HepG2 (cell line): ENCODE data around the gene SLC25A25. TPM values are rescaled to one million over a fixed set of nuclear protein-coding genes. Genes with fewer than 3 reads are reported as not detected.

ENCODE experiments used
- ATF5 ChIP-seq: sonication (generic); formaldehyde crosslinking; IDR thresholded peaks from 2 replicates; pipeline ENCODE4 v1.4.0; 2020; ENCODE audit warnings: mild to moderate bottlenecking, low read depth, missing genetic modification reagents
- CHD2 ChIP-seq: IDR thresholded peaks from 2 replicates; pipeline ENCODE4 v1.6.1; 2011; ENCODE audit warnings: low read depth, low read length, improper control_type of control experiment
- FOXP4 ChIP-seq: sonication (generic); formaldehyde crosslinking; IDR thresholded peaks from 2 replicates; pipeline ENCODE4 v1.4.0; 2020; ENCODE audit warnings: missing genetic modification reagents
- KLF15 ChIP-seq: sonication (generic); formaldehyde crosslinking; IDR thresholded peaks from 2 replicates; pipeline ENCODE4 v1.8.1; 2023; ENCODE audit warnings: borderline replicate concordance, mild to moderate bottlenecking, inconsistent platforms, missing genetic modification reagents, mixed read lengths
- KLF9 ChIP-seq: IDR thresholded peaks from 2 replicates; pipeline ENCODE4 v1.6.1; 2016; ENCODE audit warnings: low read depth
- MAFF ChIP-seq: IDR thresholded peaks from 2 replicates; pipeline ENCODE4 v1.6.1; 2011; ENCODE audit warnings: low read depth, low read length, improper control_type of control experiment
- MAFK ChIP-seq, 2 experiments: IDR thresholded peaks in 1 of 2; conservative IDR thresholded peaks in 1 of 2; 2 replicates each; pipeline ENCODE4 v1.6.1; 2011; ENCODE audit warnings: improper control_type of control experiment in 2 of 2, low read length in 2 of 2
- NCOA1 ChIP-seq: sonication (generic); formaldehyde crosslinking; IDR thresholded peaks from 2 replicates; pipeline ENCODE4 v1.9.0; 2021; ENCODE audit warnings: missing genetic modification reagents
- SP2 ChIP-seq: sonication (generic); formaldehyde crosslinking; IDR thresholded peaks from 2 replicates; pipeline ENCODE4 v1.5.1; 2020; ENCODE audit warnings: mild to moderate bottlenecking, missing genetic modification reagents
- TBP ChIP-seq: sonication (generic); formaldehyde crosslinking; IDR thresholded peaks from 2 replicates; pipeline ENCODE4 v1.5.0; 2020; ENCODE audit warnings: missing genetic modification reagents
- ZNF20 ChIP-seq: sonication (generic); formaldehyde crosslinking; IDR thresholded peaks from 2 replicates; pipeline ENCODE4 v1.4.0; 2020; ENCODE audit warnings: mild to moderate bottlenecking, moderate library complexity, missing genetic modification reagents
- ZNF224 ChIP-seq: sonication (generic); formaldehyde crosslinking; IDR thresholded peaks from 2 replicates; pipeline ENCODE4 v1.5.0; 2020; ENCODE audit warnings: mild to moderate bottlenecking, missing genetic modification reagents
- ZNF446 ChIP-seq: sonication (generic); formaldehyde crosslinking; IDR thresholded peaks from 2 replicates; pipeline ENCODE4 v1.5.0; 2020; ENCODE audit warnings: mild to moderate bottlenecking, missing genetic modification reagents
- ZNF709 ChIP-seq: sonication (generic); formaldehyde crosslinking; IDR thresholded peaks from 2 replicates; pipeline ENCODE4 v1.5.0; 2020; ENCODE audit warnings: mild to moderate bottlenecking, missing genetic modification reagents
- ZNF776 ChIP-seq: sonication (generic); formaldehyde crosslinking; IDR thresholded peaks from 2 replicates; pipeline ENCODE4 v1.4.0; 2020; ENCODE audit warnings: mild to moderate bottlenecking, missing genetic modification reagents
- polyA plus RNA-seq, 8 experiments: library from polyadenylated mRNA; depleted of rRNA in 3 of 8; stranded (reverse) in 7 of 8; unstranded in 1 of 8; fragments of >200 nt; fragmentation: Illumina TruSeq in 4 of 8; extraction: Trizol in 4 of 8; gene quantifications; 2 replicates each; pipeline versions ENCODE4 v1.2.1 to v1.2.3, GENCODE V29; 2011 to 2016; ENCODE audit warnings: low read depth in 4 of 8, missing spikeins in 1 of 8, mixed read lengths in 1 of 8; ENCODE audit not compliant: insufficient read depth in 1 of 8
- total RNA-seq, 5 experiments: library from RNA; depleted of rRNA; stranded (reverse); fragments of >200 nt; fragmentation: Illumina TruSeq; extraction: Trizol; gene quantifications; 2 replicates each; pipeline ENCODE4 v1.2.3, GENCODE V29; 2016; ENCODE audit warnings: low read depth in 1 of 5
- TF ChIP-seq, protein P1 (sequence below): sonication (generic); formaldehyde crosslinking; IDR thresholded peaks from 2 replicates; pipeline ENCODE4 v1.5.0; 2020; ENCODE audit warnings: mild to moderate bottlenecking, missing genetic modification reagents, borderline replicate concordance
- TF ChIP-seq, protein P2 (sequence below), 2 experiments: sonication (generic) in 1 of 2; formaldehyde crosslinking in 1 of 2; IDR thresholded peaks; 2 replicates each; pipeline versions ENCODE4 v1.5.1 to v1.6.1; 2011 to 2020; ENCODE audit warnings: borderline replicate concordance in 1 of 2, low read depth in 1 of 2, low read length in 1 of 2, mild to moderate bottlenecking in 1 of 2, missing genetic modification reagents in 1 of 2, moderate library complexity in 1 of 2

The SLC25A25 gene
- total and polyA plus RNA-seq, 2 of the 13 experiments (the other 11 are each of a cell fraction or from before 2014, with no cell fraction given): 10.5 to 24.8 TPM

DNA sequence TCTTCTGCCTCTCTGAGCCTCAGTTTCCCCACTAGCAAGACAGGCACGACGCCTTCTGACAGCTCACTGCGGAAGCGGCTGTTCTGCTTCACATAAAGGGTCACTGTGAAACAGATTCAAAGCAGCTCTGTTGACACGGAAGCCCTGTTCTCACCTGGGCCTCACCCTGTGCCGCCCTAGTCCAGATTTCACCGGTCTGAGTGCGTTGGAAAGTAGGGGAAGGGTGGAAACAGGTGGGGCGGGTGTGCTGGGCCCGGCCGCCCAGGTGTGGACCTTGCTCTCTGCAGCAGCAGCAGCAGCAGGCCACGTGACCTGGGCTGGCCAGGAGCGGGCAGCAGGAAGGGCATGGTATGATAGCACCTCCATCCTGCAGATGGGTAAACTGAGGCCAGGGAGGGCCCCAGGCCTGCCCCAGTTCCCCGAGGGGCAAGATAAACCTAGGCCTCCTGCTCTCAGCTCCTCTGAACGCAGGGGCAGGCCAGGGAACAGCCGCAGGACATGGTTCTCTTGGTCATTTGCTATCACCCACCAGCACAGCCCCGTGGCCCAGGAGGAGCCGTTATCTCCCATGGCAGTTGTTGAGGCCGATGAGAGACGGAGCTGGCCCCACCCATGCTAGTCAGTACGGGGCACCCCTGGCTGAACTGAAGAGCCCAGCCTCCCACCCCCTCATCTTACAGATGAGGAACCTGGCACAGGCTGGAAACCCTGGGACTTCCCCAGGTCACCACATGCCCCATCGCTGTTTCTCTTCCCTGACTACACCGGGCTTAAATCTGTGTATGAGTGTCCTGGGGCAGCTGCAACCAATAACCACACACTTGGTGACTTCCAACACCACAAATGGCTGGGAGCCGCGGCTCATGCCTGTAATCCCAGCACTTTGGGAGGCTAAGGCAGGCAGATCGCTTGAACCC, 47.4 kb downstream of the SLC25A25 start (continued):
- TF ChIP-seq FOXP4 (CRISPR knock-in tag) (peak; percentile 94), MAFK (conservative IDR thresholded peaks at IDR 0.05 in 1 of 2, IDR thresholded peaks at IDR 0.05 in 1 of 2; ENCODE audit: low read length in 2 of 2) (no peak), ZNF709 (CRISPR knock-in tag) (peak; percentile 84), ZNF446 (no peak), TBP (no peak), NCOA1 (CRISPR knock-in tag) (0 out of 2 replicates have a peak, but pooled peaks have one; percentile 86), ZNF776 (CRISPR knock-in tag) (peak; percentile 74; the same call in 1 of the 2 replicates), ZNF224 (CRISPR knock-in tag) (peak; percentile 73; the same call in 1 of the 2 replicates), MAFF (no peak), KLF9 (CRISPR knock-in tag) (no peak), ZNF20 (CRISPR knock-in tag) (no peak), ATF5 (CRISPR knock-in tag) (no peak), SP2 (no peak), KLF15 (CRISPR knock-in tag) (no peak), CHD2 (no peak)
- TF ChIP-seq, protein P1, sequence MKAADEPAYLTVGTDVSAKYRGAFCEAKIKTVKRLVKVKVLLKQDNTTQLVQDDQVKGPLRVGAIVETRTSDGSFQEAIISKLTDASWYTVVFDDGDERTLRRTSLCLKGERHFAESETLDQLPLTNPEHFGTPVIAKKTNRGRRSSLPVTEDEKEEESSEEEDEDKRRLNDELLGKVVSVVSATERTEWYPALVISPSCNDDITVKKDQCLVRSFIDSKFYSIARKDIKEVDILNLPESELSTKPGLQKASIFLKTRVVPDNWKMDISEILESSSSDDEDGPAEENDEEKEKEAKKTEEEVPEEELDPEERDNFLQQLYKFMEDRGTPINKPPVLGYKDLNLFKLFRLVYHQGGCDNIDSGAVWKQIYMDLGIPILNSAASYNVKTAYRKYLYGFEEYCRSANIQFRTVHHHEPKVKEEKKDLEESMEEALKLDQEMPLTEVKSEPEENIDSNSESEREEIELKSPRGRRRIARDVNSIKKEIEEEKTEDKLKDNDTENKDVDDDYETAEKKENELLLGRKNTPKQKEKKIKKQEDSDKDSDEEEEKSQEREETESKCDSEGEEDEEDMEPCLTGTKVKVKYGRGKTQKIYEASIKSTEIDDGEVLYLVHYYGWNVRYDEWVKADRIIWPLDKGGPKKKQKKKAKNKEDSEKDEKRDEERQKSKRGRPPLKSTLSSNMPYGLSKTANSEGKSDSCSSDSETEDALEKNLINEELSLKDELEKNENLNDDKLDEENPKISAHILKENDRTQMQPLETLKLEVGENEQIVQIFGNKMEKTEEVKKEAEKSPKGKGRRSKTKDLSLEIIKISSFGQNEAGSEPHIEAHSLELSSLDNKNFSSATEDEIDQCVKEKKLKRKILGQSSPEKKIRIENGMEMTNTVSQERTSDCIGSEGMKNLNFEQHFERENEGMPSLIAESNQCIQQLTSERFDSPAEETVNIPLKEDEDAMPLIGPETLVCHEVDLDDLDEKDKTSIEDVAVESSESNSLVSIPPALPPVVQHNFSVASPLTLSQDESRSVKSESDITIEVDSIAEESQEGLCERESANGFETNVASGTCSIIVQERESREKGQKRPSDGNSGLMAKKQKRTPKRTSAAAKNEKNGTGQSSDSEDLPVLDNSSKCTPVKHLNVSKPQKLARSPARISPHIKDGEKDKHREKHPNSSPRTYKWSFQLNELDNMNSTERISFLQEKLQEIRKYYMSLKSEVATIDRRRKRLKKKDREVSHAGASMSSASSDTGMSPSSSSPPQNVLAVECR (CRISPR knock-in tag): peak; percentile 88
- TF ChIP-seq, protein P2, sequence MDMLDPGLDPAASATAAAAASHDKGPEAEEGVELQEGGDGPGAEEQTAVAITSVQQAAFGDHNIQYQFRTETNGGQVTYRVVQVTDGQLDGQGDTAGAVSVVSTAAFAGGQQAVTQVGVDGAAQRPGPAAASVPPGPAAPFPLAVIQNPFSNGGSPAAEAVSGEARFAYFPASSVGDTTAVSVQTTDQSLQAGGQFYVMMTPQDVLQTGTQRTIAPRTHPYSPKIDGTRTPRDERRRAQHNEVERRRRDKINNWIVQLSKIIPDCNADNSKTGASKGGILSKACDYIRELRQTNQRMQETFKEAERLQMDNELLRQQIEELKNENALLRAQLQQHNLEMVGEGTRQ (IDR thresholded peaks at IDR 0.05; ENCODE audit: low read depth, low read length): peak; percentile 64
- TF ChIP-seq, protein P2 (CRISPR knock-in tag; IDR thresholded peaks at IDR 0.05; ENCODE audit: borderline replicate concordance): peak; percentile 91; the same call in 1 of the 2 replicates
